ENCODE data around the gene RNF40.

The RNF40 gene

DNA sequence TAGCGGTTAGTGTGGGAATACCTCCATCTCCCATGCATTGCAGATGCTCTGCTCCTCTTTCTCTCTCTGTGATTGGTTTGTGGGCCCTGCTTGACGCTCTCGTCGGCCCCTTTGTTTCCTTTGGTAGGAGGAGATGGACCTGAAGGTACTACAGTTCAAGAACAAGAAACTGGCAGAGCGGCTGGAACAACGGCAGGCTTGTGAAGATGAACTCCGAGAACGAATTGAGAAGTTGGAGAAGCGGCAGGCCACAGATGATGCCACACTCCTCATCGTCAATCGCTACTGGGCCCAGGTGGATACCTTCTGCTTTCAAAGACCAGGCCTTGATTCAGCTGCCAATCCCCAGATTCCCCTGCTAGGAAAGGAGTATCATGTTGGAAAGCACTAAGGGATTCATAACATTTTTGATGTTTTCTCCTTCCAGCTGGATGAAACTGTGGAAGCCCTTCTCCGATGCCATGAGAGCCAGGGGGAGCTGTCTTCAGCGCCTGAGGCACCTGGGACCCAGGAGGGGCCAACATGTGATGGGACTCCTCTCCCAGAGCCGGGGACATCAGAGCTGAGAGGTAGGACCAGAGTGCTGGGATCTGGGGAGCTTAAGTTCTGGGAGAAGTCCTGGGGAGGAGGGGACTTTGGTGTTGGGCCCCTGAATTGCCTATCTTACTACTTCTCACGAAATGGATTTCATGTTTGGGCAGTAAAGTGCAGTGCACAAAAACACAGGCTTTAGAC, 1.0 kb downstream of the RNF40 start:
- no peak for DNase-seq

DNA sequence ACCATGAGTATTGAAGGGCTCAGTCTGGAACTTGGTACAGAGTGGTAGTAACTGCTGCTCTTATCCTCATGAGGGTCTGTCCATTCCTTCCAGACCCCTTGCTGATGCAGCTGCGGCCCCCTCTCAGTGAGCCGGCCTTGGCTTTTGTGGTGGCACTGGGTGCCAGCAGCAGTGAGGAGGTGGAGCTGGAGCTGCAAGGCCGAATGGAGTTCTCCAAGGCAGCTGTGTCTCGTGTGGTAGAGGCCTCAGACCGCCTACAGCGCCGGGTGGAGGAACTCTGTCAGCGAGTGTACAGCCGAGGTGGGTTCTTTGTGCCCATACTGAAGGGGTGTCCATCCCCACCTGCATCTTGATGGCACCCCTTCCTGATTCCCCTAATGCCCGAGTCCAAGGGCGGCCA, 2.0 kb downstream of the RNF40 start:
- DNase-seq = no peak

DNA sequence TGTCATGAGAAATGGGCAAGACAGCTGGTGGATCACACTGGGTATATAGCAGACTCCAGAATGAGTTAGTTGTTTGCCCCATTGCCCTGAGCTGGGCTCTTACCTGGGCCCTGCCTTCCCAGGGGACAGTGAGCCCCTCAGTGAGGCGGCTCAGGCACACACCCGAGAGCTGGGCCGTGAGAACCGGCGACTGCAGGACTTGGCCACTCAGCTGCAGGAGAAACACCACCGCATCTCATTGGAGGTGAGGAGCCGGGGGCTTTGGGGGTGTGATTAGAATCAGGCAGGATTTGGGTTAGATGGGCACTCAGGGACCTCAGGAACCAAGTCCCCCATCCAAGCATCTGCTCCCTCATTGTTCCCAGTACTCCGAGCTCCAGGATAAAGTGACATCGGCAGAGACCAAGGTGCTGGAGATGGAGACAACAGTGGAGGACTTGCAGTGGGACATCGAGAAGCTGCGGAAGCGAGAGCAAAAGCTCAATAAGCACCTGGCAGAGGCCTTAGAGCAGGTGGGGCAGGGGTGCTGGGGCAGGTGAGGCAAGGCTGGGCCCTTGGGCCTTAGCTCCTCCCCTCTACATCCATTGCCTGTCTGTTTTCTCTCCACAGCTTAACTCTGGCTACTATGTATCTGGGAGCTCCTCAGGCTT, 2.8 kb downstream of the RNF40 start:
- no peak for DNase-seq

- DNase-seq = no peak
Measured at GRCh38 chr16:30766206-30766932, 4.2 kb downstream of the RNF40 start.

DNA sequence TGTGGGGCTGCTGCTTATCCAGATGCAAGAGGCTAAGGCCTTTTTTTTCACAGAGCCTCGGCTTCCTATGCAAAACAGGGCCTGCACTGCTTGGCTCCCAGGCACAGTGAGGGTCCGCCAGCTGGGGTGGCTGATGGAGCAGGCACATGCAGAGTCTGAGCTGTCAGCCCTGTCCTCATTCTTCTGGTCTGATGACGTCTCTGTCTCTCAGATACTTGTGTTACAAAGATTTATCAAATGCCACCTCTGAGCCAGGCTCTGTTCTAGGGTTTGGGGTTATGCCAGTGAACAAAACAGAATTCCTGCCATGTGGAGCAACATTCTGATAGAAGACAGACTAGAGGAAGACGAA, 4.8 kb downstream of the RNF40 start:
- no peak for DNase-seq

GRCh38 chr16:30767767-30768465, 5.8 kb downstream of the RNF40 start:
- no peak for DNase-seq

DNA sequence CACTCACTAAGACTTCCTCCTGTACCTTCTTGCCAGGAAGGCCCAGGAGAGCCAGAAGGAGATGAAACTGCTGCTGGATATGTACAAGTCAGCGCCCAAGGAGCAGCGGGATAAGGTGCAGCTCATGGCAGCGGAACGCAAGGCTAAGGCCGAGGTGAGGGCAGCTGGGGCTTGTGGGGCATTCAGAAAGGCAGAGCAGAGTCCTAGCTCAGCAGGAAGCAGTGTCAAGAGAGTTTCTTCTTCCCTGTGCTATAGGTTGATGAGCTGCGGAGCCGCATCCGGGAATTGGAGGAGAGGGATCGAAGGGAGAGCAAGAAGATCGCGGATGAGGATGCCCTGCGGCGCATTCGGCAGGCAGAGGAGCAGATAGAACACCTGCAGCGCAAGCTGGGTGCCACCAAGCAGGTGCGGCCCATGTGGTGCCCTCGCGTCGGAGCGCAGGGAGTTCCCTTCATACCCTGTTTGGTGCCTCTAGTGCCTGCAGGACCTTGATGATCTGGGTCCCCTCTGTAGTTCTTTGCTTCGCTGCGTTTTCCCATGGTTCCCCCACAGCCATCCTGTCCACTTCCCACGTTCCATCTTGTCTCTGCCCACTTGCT, 6.6 kb downstream of the RNF40 start:
- no peak for DNase-seq

- DNase-seq = no peak
Measured at GRCh38 chr16:30769379-30770089, 7.4 kb downstream of the RNF40 start.

- DNase-seq = no peak
Measured at GRCh38 chr16:30771726-30772125, 9.6 kb downstream of the RNF40 start.

DNA sequence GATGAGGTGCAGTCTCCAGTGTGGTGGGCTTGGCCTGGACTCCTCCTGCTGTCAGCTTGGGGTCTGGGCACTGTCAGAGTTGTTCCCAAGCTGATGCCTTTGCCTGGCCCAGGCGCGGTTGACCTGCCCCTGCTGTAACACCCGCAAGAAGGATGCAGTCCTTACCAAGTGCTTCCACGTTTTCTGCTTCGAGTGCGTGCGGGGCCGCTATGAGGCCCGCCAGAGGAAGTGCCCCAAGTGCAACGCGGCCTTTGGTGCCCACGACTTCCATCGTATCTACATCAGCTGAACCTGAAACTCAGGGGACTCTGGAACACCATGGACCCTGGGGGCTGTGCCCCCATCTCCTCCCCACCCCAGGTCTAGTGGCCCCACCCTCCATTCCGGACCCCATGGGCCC, 11.7 kb downstream of the RNF40 start:
- DNase-seq = no peak

DNA sequence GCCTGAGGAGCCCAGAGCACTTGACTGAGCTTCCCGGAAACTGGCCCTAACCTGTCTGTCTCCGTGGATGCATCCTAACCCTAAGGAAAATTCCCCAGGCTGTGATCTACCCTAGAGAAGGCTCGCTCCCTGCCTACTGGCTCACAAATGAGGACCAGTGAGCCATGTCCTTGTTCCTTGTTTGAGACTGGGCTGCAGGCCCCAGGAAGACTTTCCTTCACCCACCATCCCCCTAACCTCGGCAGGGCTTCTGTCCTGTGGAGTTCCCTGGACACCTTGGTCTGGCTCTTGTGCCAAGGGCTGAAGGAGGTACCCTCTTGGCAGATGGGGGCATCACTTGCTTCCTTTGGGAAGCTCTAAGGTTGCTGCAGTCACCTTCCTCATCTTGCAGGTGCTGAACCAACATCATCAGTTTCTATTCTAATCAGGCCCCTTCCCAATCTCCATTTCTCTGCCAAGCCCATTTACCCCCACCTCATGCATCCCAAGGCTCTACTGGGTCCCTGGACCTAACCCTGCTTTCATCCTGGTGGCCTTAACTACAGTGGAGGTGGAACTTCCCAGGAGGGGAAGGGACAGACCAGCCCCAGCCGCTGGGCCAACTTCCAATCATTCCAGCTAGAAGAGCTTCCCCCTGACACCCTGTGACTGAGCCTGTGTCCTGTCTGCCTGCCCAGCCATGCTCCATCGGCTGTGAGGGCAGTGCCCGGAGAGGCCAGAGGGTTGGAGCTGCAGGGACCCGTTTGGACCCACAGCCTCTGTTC, 12.4 kb downstream of the RNF40 start:
- no peak for DNase-seq

GRCh38 chr16:30775131-30775391, 12.9 kb downstream of the RNF40 start:
- no peak for DNase-seq

- DNase-seq = peak; percentile 79
Measured at GRCh38 chr16:30775392-30776188, 13.5 kb downstream of the RNF40 start.

GRCh38 chr16:30777591-30778297, 15.6 kb downstream of the RNF40 start:
- no peak for DNase-seq

DNA sequence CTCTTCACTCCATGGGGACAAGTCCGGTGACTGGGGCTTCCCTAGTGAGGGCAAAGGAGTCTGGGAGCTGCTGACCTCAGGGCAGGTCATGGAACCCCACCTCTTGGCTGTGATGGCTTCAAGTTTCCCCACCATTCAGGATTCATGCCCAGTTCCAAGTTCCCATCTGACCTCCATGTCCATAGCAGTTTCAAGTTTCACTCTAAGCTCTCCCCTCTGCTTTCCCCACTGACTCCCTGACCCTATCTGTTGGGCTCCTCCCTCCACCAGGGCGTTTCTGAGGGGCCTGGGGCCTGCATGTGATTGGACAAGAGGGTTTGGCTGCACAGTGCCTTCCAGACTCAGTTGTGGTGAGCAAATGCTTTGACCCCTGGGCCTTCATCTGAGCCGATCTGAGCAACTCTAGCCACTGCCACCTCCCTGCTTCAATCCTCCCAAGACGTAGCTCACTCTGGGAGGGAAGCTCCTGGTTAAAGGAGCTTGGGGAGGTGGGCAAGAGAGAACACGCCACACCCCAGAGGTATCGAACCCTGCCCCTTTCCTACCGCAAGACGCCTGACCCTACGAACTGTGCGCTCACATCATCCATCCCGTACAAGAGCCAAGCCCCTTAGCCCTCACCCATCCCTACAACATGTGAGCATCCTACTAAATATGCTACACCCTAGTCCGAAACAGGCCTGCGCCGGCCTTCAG, 16.6 kb downstream of the RNF40 start:
- no peak for DNase-seq

GRCh38 chr16:30779596-30779995, 17.5 kb downstream of the RNF40 start:
- DNase-seq = no peak

DNA sequence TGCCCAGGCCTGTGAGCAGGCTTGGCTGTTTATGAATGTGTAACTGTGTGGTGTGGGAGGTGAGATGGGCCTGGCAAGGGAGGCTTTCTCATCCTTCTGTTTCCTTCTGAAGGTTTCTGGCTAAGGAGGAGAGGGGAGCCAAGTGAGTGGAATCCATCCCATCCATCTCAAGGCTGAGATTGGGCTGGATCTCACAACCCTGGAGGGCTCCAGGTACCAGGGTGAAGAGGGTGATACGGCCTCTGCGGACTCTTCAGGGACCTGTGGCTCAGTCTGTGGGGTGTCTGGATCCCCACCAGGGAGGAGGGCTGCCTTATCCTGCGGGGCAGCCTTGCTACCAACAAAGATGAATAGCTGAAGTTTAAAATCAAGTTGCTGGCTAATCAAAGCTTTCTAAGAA, 17.9 kb downstream of the RNF40 start:
- no peak for DNase-seq

- DNase-seq = no peak
Measured at GRCh38 chr16:30780549-30780948, 18.4 kb downstream of the RNF40 start.

DNA sequence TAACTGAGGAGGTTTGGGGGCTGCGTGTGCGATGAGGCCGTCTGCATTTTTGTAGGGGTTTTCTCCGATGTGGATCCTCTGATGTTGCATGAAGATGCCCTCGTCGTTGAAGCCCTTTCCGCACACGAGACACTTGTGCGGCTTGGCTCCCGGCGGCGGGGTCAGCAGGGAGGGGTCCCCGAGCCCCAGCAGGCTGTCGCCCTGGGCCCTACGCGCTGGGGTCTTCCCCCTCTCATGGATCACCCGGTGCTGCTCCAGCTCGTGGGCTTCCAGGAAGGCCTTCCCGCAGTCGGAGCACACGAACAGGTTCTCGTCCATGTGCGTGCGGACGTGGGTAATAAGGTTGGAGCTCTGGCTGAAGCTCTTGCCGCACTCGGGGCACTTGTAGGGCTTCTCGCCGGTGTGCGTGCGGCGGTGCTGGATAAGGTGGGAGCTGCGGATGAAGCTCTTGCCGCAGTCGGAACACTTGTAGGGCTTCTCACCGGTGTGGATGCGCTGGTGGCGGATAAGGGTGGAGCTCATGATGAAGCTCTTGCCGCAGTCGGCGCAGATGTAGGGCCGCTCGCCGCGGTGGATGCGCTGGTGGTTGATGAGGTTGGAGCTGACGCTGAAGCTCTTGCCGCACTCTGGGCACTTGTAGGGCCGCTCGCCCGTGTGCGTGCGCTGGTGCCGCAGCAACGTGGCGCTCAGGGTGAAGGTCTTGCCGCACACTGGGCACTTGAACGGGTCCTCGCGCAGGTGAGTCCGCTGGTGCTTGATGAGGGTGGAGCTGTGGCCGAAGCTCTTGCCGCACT, 20.6 kb downstream of the RNF40 start:
- DNase-seq = no peak
